Measurements from ENCODE around the gene EFL1.

EFL1 gene

DNA sequence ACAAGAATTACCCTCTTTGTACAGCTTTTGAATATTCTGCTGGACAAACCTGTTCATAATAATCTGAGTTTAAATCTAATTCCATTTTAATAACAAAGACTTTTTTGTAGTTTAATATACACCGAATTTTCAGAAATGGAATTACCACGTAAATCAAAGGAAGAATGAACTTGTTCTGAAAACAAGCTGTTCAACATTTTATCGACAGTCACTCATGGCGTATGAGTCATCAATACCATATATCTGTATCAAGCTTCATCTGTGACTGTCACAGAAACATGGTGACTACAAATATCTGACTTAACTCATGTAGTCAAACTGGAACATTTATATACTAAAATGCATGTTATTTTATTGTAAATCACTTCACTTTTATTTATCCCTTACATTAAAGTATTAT lies 90.0 kb downstream of the EFL1 start:
- Histone ChIP-seq H3K4me1 (ENCODE audit: control insufficient read depth, insufficient read depth, low read length) (peaks cover 2% of the 10 kb centered on the region), H3K9ac (ENCODE audit: low read depth, low read length) (no peak overlapping the region), H3K27me3 (ENCODE audit: control insufficient read depth, insufficient read depth, low read length) (no peaks in the 10 kb centered on the region), H3K4me3 (ENCODE audit: low read depth, low read length) (no peak overlapping the region), H3K9me3 (ENCODE audit: control insufficient read depth, insufficient read depth, low read length) (no peaks in the 10 kb centered on the region), H3K36me3 (ENCODE audit: control insufficient read depth, insufficient read depth, low read length) (no peaks in the 10 kb centered on the region)

DNA sequence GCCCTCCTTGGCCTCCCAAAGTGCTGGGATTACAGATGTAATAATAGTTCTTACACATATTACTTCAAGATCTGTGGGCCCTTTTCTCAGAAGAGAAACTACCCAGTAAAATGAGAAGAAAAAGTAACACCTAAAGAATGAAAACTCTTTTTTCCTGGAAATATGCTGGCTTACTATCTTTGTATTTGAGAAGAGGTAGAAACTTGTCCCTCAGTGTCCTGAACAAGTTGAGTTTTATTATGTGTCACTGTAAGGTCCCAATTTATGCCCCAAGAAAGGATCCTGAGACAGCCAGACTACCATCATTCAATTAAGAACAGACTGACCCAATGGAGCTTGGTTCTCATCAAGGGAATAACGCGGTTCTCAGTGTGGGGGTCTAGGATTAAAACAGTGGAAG lies 93.8 kb downstream of the EFL1 start:
- Histone ChIP-seq H3K4me3 (ENCODE audit: low read depth, low read length) (no peak overlapping the region), H3K9me3 (ENCODE audit: control insufficient read depth, insufficient read depth, low read length) (no peaks in the 10 kb centered on the region), H3K36me3 (ENCODE audit: control insufficient read depth, insufficient read depth, low read length) (no peaks in the 10 kb centered on the region), H3K4me1 (ENCODE audit: control insufficient read depth, insufficient read depth, low read length) (no peaks in the 10 kb centered on the region), H3K27me3 (ENCODE audit: control insufficient read depth, insufficient read depth, low read length) (no peaks in the 10 kb centered on the region), H3K9ac (ENCODE audit: low read depth, low read length) (no peak overlapping the region)

- Histone ChIP-seq H3K36me3 (ENCODE audit: control insufficient read depth, insufficient read depth, low read length) (no peaks in the 10 kb centered on the region), H3K9ac (ENCODE audit: low read depth, low read length) (no peak overlapping the region), H3K9me3 (ENCODE audit: control insufficient read depth, insufficient read depth, low read length) (no peaks in the 10 kb centered on the region), H3K4me3 (ENCODE audit: low read depth, low read length) (no peak overlapping the region), H3K27me3 (ENCODE audit: control insufficient read depth, insufficient read depth, low read length) (no peaks in the 10 kb centered on the region), H3K4me1 (ENCODE audit: control insufficient read depth, insufficient read depth, low read length) (no peaks in the 10 kb centered on the region)
These were observed 94.2 kb downstream of the EFL1 start for GRCh38 chr15:82168296-82168695.

DNA sequence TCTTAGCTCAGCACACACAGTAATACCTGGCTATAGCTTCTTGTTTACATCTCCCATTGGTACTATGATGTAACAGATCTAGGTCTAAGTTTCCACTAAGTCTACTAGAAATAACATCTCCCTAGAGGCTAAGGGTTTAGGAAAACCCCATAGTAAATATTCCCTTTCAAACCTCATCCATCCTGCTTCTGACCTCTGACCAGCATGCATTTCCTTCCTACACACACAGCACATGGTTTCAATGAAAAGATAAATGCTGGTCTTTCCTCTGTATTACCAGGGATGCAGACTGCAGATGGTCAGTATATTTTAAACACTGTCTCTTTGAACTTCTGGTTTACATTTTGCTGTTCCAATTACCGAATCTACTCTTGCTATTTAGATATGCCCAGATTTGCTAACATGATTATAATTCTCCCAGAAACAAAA lies 96.6 kb downstream of the EFL1 start:
- Histone ChIP-seq H3K9me3 (ENCODE audit: control insufficient read depth, insufficient read depth, low read length) (no peaks in the 10 kb centered on the region), H3K4me1 (ENCODE audit: control insufficient read depth, insufficient read depth, low read length) (no peaks in the 10 kb centered on the region), H3K36me3 (ENCODE audit: control insufficient read depth, insufficient read depth, low read length) (no peaks in the 10 kb centered on the region), H3K4me3 (ENCODE audit: low read depth, low read length) (no peak overlapping the region), H3K27me3 (ENCODE audit: control insufficient read depth, insufficient read depth, low read length) (no peaks in the 10 kb centered on the region), H3K9ac (ENCODE audit: low read depth, low read length) (no peak overlapping the region)

GRCh38 chr15:82159922-82160321 lies 102.6 kb downstream of the EFL1 start:
- H3K9me3 ChIP-seq (ENCODE audit: control insufficient read depth, insufficient read depth, low read length), result no peaks in the 10 kb centered on the region
- no peaks in the 10 kb centered on the region for H3K36me3 ChIP-seq (ENCODE audit: control insufficient read depth, insufficient read depth, low read length)
- H3K9ac ChIP-seq (ENCODE audit: low read depth, low read length), result no peak overlapping the region
- no peaks in the 10 kb centered on the region for H3K27me3 ChIP-seq (ENCODE audit: control insufficient read depth, insufficient read depth, low read length)
- H3K4me1 ChIP-seq (ENCODE audit: control insufficient read depth, insufficient read depth, low read length), result no peaks in the 10 kb centered on the region
- H3K4me3 ChIP-seq (ENCODE audit: low read depth, low read length), result no peak overlapping the region

- Histone ChIP-seq H3K4me1 (ENCODE audit: control insufficient read depth, insufficient read depth, low read length) (no peaks in the 10 kb centered on the region), H3K9ac (ENCODE audit: low read depth, low read length) (no peak overlapping the region), H3K4me3 (ENCODE audit: low read depth, low read length) (no peak overlapping the region), H3K27me3 (ENCODE audit: control insufficient read depth, insufficient read depth, low read length) (no peaks in the 10 kb centered on the region), H3K9me3 (ENCODE audit: control insufficient read depth, insufficient read depth, low read length) (no peaks in the 10 kb centered on the region), H3K36me3 (ENCODE audit: control insufficient read depth, insufficient read depth, low read length) (no peaks in the 10 kb centered on the region)
These were observed 103.7 kb downstream of the EFL1 start for GRCh38 chr15:82158811-82159210.

DNA sequence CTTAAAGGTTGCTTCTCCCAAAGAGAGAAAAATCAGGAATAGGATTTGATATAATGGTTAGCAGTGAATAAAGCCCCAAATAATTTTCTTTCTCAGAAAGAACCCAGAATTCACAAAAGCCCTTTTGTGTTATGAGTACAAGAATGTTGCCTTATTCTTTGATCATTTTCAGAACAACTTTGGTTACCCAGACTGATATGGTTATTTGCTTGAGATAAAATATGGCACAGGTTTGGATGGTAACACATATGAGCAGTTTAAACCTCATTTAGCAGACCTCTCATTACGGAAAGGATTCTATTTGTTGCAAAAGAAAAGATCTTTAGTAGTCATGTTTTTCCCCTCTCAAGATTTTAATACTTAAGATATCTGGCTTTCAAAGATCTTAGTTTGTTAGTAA lies 111.9 kb downstream of the EFL1 start:
- Histone ChIP-seq H3K9me3 (ENCODE audit: control insufficient read depth, insufficient read depth, low read length) (no peaks in the 10 kb centered on the region), H3K4me1 (ENCODE audit: control insufficient read depth, insufficient read depth, low read length) (no peaks in the 10 kb centered on the region), H3K4me3 (ENCODE audit: low read depth, low read length) (no peak overlapping the region), H3K9ac (ENCODE audit: low read depth, low read length) (no peak overlapping the region), H3K27me3 (ENCODE audit: control insufficient read depth, insufficient read depth, low read length) (no peaks in the 10 kb centered on the region), H3K36me3 (ENCODE audit: control insufficient read depth, insufficient read depth, low read length) (peaks cover 8% of the 10 kb centered on the region)

DNA sequence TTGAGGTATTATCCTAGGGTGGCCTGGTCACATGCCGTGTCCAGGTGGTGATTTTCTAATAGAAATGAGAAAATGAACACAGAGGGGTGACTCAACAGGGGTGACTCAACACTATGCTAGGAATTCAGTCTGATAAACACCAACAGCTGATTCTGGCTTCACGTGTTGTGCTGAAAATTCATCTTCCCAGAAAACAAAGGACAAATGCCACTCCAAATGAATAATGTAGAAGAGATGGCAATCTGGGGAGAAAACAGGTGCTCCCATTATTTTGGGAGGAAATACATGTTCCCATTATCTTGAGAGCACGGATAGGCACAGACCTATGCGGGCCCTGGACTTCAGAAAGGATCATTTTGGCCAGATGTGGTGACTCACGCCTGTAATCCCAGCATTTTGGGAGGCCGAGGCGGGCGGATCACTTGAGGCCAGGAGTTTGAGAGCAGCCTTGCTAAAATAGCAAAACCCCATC lies 115.5 kb downstream of the EFL1 start:
- no peak overlapping the region for H3K4me3 ChIP-seq (ENCODE audit: low read depth, low read length)
- no peaks in the 10 kb centered on the region for H3K4me1 ChIP-seq (ENCODE audit: control insufficient read depth, insufficient read depth, low read length)
- H3K9me3 ChIP-seq (ENCODE audit: control insufficient read depth, insufficient read depth, low read length), result no peaks in the 10 kb centered on the region
- no peaks in the 10 kb centered on the region for H3K27me3 ChIP-seq (ENCODE audit: control insufficient read depth, insufficient read depth, low read length)
- H3K9ac ChIP-seq (ENCODE audit: low read depth, low read length), result no peak overlapping the region
- peaks cover 8% of the 10 kb centered on the region for H3K36me3 ChIP-seq (ENCODE audit: control insufficient read depth, insufficient read depth, low read length)

- H3K4me3 ChIP-seq (ENCODE audit: low read depth, low read length), result no peak overlapping the region
- H3K36me3 ChIP-seq (ENCODE audit: control insufficient read depth, insufficient read depth, low read length), result peaks cover 5% of the 10 kb centered on the region
- no peaks in the 10 kb centered on the region for H3K4me1 ChIP-seq (ENCODE audit: control insufficient read depth, insufficient read depth, low read length)
- no peaks in the 10 kb centered on the region for H3K27me3 ChIP-seq (ENCODE audit: control insufficient read depth, insufficient read depth, low read length)
- no peaks in the 10 kb centered on the region for H3K9me3 ChIP-seq (ENCODE audit: control insufficient read depth, insufficient read depth, low read length)
- no peak overlapping the region for H3K9ac ChIP-seq (ENCODE audit: low read depth, low read length)
These were observed 116.0 kb downstream of the EFL1 start for GRCh38 chr15:82146576-82146975.

DNA sequence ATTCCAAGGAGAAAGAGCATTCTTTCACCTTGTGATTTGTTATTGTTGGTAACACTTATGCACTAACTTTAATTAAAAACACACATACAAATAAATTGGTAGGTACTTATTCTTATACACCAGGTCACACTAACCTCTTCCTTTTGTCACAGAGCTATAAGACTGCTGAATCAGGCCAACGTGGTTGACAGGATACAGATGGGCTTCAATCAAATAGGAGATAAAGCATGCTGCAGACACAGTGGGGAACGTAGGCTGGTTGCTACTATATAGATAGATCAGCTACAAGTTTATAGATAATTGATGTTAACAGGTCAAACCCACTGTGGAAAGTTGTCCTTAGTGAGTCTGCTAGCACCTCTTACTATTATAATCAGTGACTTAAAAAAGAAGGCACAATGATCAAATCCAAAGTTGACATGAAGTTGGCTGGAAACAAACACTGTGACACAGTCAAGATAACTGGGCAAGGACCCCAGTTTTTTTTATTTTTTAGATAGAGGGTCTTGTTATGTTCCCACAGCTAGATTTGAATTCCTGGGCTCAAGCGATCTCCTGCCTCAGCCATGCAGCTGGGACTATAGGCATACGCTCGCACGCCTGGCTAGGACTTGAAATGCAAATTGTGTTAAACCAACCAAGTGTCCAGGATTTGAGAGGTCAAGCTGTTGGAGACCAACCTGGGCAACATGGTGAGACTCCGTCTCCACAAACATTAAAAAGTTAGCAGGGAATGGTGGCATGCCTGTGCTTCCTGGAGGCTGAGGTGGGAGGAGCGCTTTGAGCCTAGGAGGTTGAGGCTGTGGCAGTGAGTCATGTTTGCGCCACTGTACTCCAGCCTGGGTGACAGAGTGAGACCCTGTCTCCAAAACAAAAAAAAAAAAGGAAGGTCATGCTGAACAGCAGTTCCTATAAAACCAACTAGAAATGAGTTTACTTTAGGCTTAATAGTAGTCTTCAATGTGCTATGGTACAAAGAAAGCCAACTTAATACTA lies 118.8 kb downstream of the EFL1 start:
- H3K4me1 ChIP-seq (ENCODE audit: control insufficient read depth, insufficient read depth, low read length), result no peaks in the 10 kb centered on the region
- no peaks in the 10 kb centered on the region for H3K27me3 ChIP-seq (ENCODE audit: control insufficient read depth, insufficient read depth, low read length)
- H3K9me3 ChIP-seq (ENCODE audit: control insufficient read depth, insufficient read depth, low read length), result no peaks in the 10 kb centered on the region
- no peak overlapping the region for H3K4me3 ChIP-seq (ENCODE audit: low read depth, low read length)
- no peak overlapping the region for H3K9ac ChIP-seq (ENCODE audit: low read depth, low read length)
- H3K36me3 ChIP-seq (ENCODE audit: control insufficient read depth, insufficient read depth, low read length), result no peaks in the 10 kb centered on the region

DNA sequence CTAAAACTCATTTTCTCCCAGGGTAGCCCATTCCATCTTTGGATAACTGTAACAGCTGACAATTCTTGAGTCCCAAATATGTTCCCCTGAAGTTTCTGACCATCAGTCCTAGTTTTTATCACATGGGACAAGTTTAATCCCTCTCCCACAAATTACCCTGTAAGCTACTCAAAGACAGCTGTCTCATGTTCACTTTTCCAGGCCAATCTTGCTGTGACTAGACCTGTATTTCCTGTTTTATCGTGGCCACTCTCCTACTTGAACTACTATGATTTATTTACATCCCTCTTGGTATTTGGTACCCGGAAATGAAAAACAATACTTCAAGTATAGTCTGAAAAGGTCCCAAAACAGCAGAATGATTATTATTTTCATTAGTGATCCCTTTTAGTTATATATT lies 121.6 kb downstream of the EFL1 start:
- H3K9ac ChIP-seq (ENCODE audit: low read depth, low read length), result no peak overlapping the region
- H3K4me1 ChIP-seq (ENCODE audit: control insufficient read depth, insufficient read depth, low read length), result no peaks in the 10 kb centered on the region
- no peak overlapping the region for H3K4me3 ChIP-seq (ENCODE audit: low read depth, low read length)
- no peaks in the 10 kb centered on the region for H3K27me3 ChIP-seq (ENCODE audit: control insufficient read depth, insufficient read depth, low read length)
- H3K36me3 ChIP-seq (ENCODE audit: control insufficient read depth, insufficient read depth, low read length), result no peaks in the 10 kb centered on the region
- H3K9me3 ChIP-seq (ENCODE audit: control insufficient read depth, insufficient read depth, low read length), result no peaks in the 10 kb centered on the region

DNA sequence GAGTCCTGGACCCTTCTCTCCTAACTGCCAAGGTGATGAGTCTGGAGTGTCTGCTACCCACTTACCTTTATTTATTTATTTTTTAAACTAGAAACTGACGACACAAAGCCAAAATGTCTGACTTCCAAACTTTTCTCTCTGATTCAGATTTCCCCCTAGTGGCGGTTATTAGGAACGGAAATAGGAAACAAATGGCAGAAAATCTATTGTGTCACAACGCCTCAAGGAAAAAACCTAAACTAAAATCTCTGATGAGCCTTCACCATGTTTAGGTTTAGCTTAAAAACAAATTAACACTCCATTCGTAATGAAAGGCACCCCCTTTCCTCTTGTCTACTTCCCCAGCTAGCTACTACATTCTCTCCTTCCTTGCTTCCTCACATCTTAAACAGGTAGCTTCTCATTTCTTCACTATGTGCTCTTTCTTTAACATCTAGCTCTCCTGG lies 122.7 kb downstream of the EFL1 start:
- no peaks in the 10 kb centered on the region for H3K9me3 ChIP-seq (ENCODE audit: control insufficient read depth, insufficient read depth, low read length)
- no peak overlapping the region for H3K4me3 ChIP-seq (ENCODE audit: low read depth, low read length)
- H3K4me1 ChIP-seq (ENCODE audit: control insufficient read depth, insufficient read depth, low read length), result no peaks in the 10 kb centered on the region
- no peak overlapping the region for H3K9ac ChIP-seq (ENCODE audit: low read depth, low read length)
- H3K27me3 ChIP-seq (ENCODE audit: control insufficient read depth, insufficient read depth, low read length), result no peaks in the 10 kb centered on the region
- H3K36me3 ChIP-seq (ENCODE audit: control insufficient read depth, insufficient read depth, low read length), result no peaks in the 10 kb centered on the region

All from iPS-15b (cell line).